SK-N-SH (cell line): ENCODE results near the gene CCDC57.

ENCODE experiments used
- CTCF ChIP-seq: fragments of 200-600 bp; sonication (generic); IDR thresholded peaks from 2 replicates; pipeline ENCODE4 v1.6.1; 2017; ENCODE audit warnings: antibody characterized with exemption, mild to moderate bottlenecking, moderate library complexity
- EZH2phosphoT487 ChIP-seq: fragments of 200-600 bp; sonication (generic); IDR thresholded peaks from 2 replicates; pipeline ENCODE4 v1.6.1; 2017; ENCODE audit warnings: low read depth, mixed run types, mild to moderate bottlenecking, antibody characterized with exemption, moderate library complexity, borderline replicate concordance
- FOXJ3 ChIP-seq: sonication (generic); formaldehyde crosslinking; IDR thresholded peaks from 2 replicates; pipeline ENCODE4 v1.5.1; 2020; ENCODE audit warnings: mild to moderate bottlenecking, missing genetic modification reagents
- GATA2 ChIP-seq: sonication (generic); formaldehyde crosslinking; IDR thresholded peaks from 2 replicates; pipeline ENCODE4 v1.5.0; 2020; ENCODE audit warnings: mild to moderate bottlenecking, missing genetic modification reagents
- JUND ChIP-seq: IDR thresholded peaks from 2 replicates; pipeline ENCODE4 v1.4.0; 2012
- MAX ChIP-seq: IDR thresholded peaks from 2 replicates; pipeline ENCODE4 v1.4.0; 2012; ENCODE audit warnings: low read depth
- MXI1 ChIP-seq: IDR thresholded peaks from 2 replicates; pipeline ENCODE4 v1.6.1; 2012; ENCODE audit warnings: mild to moderate bottlenecking, low read depth, low read length, improper control_type of control experiment
- NRF1 ChIP-seq: IDR thresholded peaks from 2 replicates; pipeline ENCODE4 v1.6.1; 2012; ENCODE audit warnings: low read depth, mild to moderate bottlenecking, low read length
- RAD21 ChIP-seq: IDR thresholded peaks from 2 replicates; pipeline ENCODE4 v1.6.1; 2012; ENCODE audit warnings: mild to moderate bottlenecking, low read length
- REST ChIP-seq: IDR thresholded peaks from 2 replicates; pipeline ENCODE4 v1.6.1; 2012; ENCODE audit warnings: mild to moderate bottlenecking, low read depth, low read length, moderate library complexity

- TF ChIP-seq EZH2phosphoT487 (no peak), CTCF (no peak), JUND (no peak), MXI1 (no peak), RAD21 (no peak), NRF1 (no peak), FOXJ3 (CRISPR knock-in tag) (no peak), REST (no peak), MAX (no peak), GATA2 (CRISPR knock-in tag) (no peak)
Measured at GRCh38 chr17:82118815-82119380, 93.7 kb downstream of the CCDC57 start.
